GM12892 (cell line): ENCODE results near the gene P2RX1.

Source experiments
- POLR2A ChIP-seq: IDR thresholded peaks from 2 replicates; pipeline ENCODE4 v1.6.1; 2011; ENCODE audit warnings: low read depth, low read length, control low read depth
- POLR2AphosphoS5 ChIP-seq: IDR thresholded peaks from 2 replicates; pipeline ENCODE4 v1.6.1; 2011; ENCODE audit warnings: low read depth, low read length, control low read depth
- TAF1 ChIP-seq: IDR thresholded peaks from 2 replicates; pipeline ENCODE4 v1.6.1; 2011; ENCODE audit warnings: low read depth, mild to moderate bottlenecking, control low read depth, low read length, borderline replicate concordance

- TF ChIP-seq POLR2AphosphoS5 (no peak), POLR2A (no peak), TAF1 (no peak)
Measured at GRCh38 chr17:3895354-3895753, 20.9 kb downstream of the P2RX1 start.
